ENCODE measurements around the gene CRY1.

GRCh38 chr12:107064687-107065086 is 28.7 kb downstream of the CRY1 start:
- TF ChIP-seq CTCF (IDR thresholded peaks at IDR 0.05) (no peak), POLR2A (IDR thresholded peaks at IDR 0.05) (no peak)
